Erythroblast (primary cell): Measurements from ENCODE around the gene ZNF865.

ENCODE experiments used
- DNase-seq, 2 experiments: peaks; one replicate each; lab custom pipeline; 2025; lab: John Stamatoyannopoulos, UW
- GATA1 ChIP-seq: IDR thresholded peaks from 2 replicates; pipeline ENCODE4 v1.6.1; 2011; ENCODE audit warnings: low read depth, mild to moderate bottlenecking, control low read depth, low read length, moderate library complexity
- POLR2A ChIP-seq: IDR thresholded peaks from 2 replicates; pipeline ENCODE4 v1.6.1; 2011; ENCODE audit warnings: mild to moderate bottlenecking, low read length

Gene ZNF865

DNA sequence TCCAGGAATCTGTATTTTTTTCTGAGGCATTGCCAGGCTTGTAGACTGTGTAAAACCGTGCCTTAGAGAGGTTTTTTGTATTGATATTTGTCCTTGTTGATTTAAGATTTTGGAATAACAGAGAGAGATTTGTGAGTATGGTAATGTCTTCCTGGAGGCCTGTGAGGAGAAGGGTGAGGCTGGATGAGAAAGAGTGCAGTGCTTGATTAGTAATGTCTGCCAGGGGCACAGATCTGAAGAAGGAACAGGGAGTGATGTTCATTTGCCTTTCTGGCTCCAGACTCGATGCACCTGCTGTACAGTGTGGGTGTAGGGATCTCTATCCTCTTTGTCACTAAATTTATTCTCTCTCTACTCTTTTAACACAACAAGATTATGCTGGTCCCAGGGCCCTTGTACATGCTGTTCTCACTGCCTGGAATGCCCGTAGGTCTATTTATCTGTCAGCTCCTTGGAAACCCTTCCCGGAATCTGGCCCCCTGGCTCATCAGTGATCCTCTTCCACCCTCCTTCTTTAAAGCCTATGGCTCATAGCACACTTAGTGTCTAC is 10.4 kb upstream of the ZNF865 start:
- TF ChIP-seq GATA1, result no peak
- TF ChIP-seq POLR2A, result no peak
- DNase-seq, result no peak

DNA sequence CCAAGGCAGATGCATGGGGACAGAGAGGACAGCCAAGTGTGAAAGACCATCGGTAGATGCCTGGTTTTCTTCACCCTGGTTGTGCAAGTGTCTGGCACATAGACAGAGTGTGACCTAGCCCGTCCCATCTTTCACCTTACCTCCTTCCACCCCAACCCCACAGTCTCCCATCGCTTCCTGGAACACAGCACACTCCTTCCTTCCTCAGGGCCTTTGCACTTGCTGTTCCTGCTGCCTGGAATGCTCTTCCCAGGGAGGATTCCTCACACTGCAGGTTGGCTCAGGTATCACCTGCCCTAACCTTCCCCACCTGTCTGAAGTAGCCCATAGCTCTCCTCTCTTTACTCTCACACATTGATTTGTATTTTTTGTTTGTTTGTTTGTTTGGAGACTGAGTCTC is 9.1 kb upstream of the ZNF865 start:
- TF ChIP-seq GATA1, result no peak
- no peak for TF ChIP-seq POLR2A

GRCh38 chr19:55597501-55597921 is 7.9 kb upstream of the ZNF865 start:
- TF ChIP-seq POLR2A (no peak), GATA1 (no peak)
- no peak for DNase-seq

More for the DNA sequence above, 9.1 kb upstream of the ZNF865 start:
- no peak for DNase-seq

DNA sequence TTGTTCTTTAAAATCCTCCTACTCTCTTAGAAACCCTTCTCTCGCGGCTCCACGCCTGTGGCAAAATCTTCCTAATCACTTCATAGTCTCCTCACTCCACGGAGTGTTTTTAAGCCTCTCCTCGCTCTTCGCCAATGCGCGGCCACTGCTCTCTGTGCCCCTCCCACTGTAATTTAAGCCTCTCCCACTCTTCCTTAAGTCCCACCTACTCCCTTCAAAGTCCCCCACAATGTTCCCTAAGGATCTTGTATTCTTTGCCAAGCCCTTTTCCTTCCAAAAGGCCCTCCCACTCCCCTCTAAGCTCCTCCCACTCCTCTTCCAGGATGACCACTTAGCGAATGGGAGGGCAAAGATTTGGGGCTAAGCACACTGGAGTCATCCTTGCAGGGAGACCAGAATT is 7.4 kb upstream of the ZNF865 start:
- no peak for DNase-seq
- no peak for TF ChIP-seq POLR2A
- TF ChIP-seq GATA1, result no peak

GRCh38 chr19:55598719-55599467 is 6.6 kb upstream of the ZNF865 start:
- no peak for TF ChIP-seq POLR2A
- TF ChIP-seq GATA1, result no peak
- peak; percentile 96 to 98 for DNase-seq

- peak; percentile 98 for DNase-seq
- TF ChIP-seq POLR2A, result no peak
- no peak for TF ChIP-seq GATA1
Measured at GRCh38 chr19:55599468-55599841, 6.0 kb upstream of the ZNF865 start, which contains the start of gene FIZ1. FIZ1 (minus strand) TSS chr19:55599517; CDS start chr19:55597865, 1,652 bp downstream.

DNA sequence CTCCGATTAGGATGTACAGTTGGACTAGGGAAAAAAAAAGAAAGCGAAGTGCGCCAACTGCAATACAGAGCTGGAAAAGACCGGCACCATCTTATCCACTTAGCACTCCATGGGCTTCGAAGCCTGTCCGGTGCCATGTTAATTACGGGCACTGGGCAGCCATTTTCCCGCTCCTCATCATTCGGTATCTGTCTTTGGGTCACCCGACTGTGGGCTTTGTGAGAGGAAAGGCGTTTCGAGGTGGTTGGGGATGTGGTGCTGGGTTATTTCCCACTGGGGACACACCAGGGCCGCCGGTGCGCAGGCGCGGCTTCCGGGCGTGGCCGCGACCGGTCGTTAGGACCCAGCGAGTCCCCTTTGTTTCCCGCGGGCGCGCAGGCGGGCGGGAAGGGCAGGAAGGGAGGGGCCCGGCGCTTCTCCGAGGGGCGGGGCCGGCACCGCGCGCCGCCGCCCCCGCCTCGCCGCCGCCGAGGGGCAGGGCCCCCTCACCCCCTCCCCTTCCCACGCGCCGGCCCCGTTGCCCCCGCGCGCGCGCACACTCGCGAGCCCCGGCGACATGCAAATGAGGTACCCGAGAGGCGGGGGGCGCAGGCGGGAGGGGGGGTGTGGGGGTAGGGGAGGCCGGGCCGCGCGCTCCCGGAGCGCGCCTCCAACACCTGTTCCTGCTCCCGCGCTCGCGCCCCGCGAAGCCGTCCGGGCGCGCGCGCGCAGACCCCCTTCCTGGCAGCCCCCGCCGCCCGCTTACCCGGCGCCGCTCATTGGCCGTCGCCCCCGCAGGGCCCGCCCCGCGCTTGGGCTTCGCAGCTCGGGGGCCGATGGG is 5.4 kb upstream of the ZNF865 start, which contains the start of gene ZNF524:
Gene ZNF524 (plus strand): TSS at position 447 of the 820 bp plus-strand sequence. CDS start 1,825 bp downstream, outside the sequence.
- peak; percentile 93 to 95 for DNase-seq
- no peak for TF ChIP-seq GATA1
- peak; percentile 36 for TF ChIP-seq POLR2A

DNA sequence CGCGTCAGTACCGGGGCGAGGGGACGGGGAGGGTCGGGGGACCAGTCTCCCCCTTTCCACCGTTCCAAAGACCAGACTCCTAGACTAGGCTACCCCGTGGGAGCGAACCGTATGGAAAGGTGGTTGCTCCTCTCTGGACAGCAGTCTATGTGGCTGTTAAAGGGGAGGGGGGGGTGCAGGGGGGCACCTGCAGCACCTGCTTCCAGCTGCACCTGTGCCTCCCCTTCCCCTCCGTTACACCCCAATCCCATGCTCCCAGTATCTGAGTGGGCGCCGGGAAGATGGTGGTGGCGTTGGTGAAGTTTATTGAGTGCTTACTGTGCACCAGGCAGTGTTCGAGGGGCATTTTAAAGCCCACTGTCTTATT is 4.8 kb upstream of the ZNF865 start:
- DNase-seq, result no peak
- TF ChIP-seq GATA1 (no peak), POLR2A (no peak)

DNA sequence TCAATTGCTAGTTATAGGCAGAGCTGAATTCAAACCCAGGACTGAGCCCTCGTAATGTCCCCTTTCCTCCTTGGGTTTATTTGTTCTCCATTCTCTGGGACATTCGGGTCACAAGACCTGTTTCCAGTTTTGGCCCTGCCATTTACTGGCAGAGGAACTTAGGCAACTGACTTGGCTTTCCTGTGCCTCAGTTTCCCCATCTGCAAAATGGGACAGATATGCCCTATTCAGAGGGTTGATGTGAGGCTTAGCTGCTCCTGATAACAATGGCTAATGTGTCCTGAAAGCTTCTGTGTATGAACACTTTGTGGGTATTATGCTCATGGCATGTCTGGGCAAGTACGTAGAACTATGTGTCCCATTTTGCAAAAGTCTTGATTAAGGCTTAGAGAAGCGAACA is 4.4 kb upstream of the ZNF865 start:
- TF ChIP-seq GATA1, result no peak
- TF ChIP-seq POLR2A, result no peak
- peak in 1 of 2 experiments; percentile 53 for DNase-seq

DNA sequence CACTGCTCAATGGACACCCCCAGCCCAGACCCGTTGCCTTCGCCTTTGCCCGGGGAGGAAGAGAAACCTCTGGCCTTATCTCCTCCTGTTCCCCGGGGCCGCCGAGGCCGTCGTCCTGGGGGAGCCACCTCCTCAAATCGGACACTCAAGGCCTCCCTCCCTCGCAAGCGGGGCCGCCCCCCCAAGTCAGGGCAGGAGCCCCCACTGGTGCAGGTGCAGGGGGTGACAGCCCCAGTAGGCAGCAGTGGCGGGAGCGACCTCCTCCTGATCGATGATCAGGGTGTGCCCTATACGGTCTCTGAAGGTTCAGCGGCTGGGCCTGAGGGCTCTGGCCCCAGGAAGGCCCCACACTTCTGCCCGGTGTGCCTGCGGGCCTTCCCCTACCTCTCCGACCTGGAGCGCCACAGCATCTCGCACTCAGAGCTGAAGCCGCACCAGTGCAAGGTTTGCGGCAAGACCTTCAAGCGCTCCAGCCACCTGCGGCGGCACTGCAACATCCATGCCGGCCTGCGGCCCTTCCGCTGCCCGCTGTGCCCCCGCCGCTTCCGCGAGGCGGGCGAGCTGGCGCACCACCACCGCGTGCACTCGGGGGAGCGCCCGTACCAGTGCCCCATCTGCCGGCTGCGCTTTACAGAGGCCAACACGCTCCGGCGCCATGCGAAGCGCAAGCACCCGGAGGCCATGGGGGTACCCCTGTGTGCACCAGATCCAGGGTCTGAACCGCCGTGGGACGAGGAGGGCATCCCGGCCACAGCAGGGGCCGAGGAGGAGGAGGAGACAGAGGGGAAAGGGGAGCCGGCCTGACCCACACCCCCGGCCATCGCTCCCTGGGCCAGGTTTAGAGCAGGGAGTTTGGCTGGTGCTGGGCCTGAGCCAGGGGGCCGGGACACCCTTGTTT is 3.1 kb upstream of the ZNF865 start:
- no peak for TF ChIP-seq POLR2A
- TF ChIP-seq GATA1, result no peak
- no peak for DNase-seq

- no peak for DNase-seq
- TF ChIP-seq GATA1, result no peak
- TF ChIP-seq POLR2A, result no peak
Measured at GRCh38 chr19:55603115-55603514, 2.3 kb upstream of the ZNF865 start.

DNA sequence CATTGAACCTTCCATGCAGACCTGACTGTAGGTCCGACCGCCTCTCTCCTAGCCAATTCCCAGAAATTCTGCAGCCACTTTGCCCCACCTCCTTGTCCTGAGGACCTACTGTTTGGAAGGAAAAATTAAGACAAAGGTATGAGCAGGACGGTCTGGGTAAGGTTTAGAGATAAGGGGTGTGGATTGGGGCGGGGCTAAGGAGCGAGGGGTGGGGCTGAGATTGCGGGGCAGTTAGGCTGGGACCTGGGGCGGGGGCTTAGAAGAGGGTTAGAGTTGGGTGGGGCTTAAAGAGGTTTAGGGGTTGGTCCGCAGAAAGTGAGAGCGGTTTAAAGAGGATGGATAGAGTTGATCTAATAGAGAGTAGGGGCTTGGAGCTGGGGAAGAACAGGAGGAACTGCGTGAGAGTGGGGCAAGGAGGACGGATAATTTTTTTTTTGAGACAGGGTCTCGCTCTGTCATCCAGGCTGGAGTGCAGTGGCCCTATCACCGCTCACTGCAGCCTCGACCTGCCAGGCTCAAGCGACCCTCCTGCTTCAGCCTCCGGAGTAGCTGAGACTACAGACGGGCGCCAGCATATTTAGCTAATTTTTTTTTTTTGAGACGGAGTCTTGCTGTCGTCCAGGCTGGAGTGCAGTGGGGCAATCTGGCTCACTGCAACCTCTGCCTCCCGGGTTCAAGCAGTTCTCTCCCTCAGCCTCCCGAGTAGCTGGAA is 1.7 kb upstream of the ZNF865 start:
- no peak for TF ChIP-seq POLR2A
- no peak for TF ChIP-seq GATA1
- peak; percentile 44 to 47 for DNase-seq
